K562 (cell line): ENCODE results near the gene SUPT3H. TPM values are rescaled to one million over a fixed set of nuclear protein-coding genes. Genes with fewer than 3 reads are reported as not detected.

Source experiments
- ATAC-seq: fragments of 200-7000 bp; cut with Tn5 transposase; 3 replicates; pipeline ENCODE4 v1.9.1; 2020; ENCODE audit warnings: moderate library complexity
- BruUV-seq: library from RNA; stranded (reverse); fragments of 400-500 nt; replicated peaks from 2 replicates; lab custom pipeline; 2021; lab: Mats Ljungman, UMichigan
- CTCF ChIA-PET: fragments of 300-600 bp; formaldehyde crosslinking; extraction: SDS; loops from one replicate; lab custom pipeline; 2021; ENCODE audit warnings: low intra/inter-chr PET ratio; lab: Yijun Ruan, JAX
- POLR2A ChIA-PET: fragments of 300-600, 350-650 bp; sonication (Branson Sonifier 250); formaldehyde crosslinking; extraction: SDS; loops from one replicate; lab custom pipeline; 2021; ENCODE audit warnings: antibody characterized with exemption, inconsistent platforms; lab: Yijun Ruan, JAX
- DNase-seq, 4 experiments: peaks; one replicate each; pipeline versions ENCODE4 v3.0.0 to v3.0.0-alpha.2; 2011 to 2018; ENCODE audit warnings: low spot score in 3 of 4, mixed read lengths in 3 of 4; ENCODE audit errors: extremely low read depth in 1 of 4
- FAIRE-seq: peaks from 2 replicates; lab custom pipeline; 2011; peaks lifted over from hg19 to GRCh38; lab: Jason Lieb, UNC
- H2AFZ ChIP-seq: 2 replicates; pipeline ENCODE4 v1.6.0; 2011; ENCODE audit warnings: low read depth, low read length, control low read depth, inconsistent platforms
- H3K27ac ChIP-seq: fragments of 200-600 bp; 3 replicates; pipeline ENCODE4 v1.8.0; 2011; ENCODE audit warnings: low read depth, mild to moderate bottlenecking, control low read depth, inconsistent platforms, low read length, moderate library complexity, mixed read lengths; ENCODE audit errors: extremely low read depth
- H3K27me3 ChIP-seq, 2 experiments: fragments of 300-600 bp in 1 of 2; 2 replicates in 1 of 2; 3 replicates in 1 of 2; pipeline versions ENCODE4 v1.6.0 to v1.8.0; 2011; ENCODE audit warnings: inconsistent platforms in 2 of 2, low read length in 2 of 2, mild to moderate bottlenecking in 1 of 2, mixed read lengths in 1 of 2, moderate library complexity in 1 of 2; ENCODE audit not compliant: control insufficient read depth in 2 of 2, insufficient read depth in 2 of 2
- H3K36me3 ChIP-seq: fragments of 300-600 bp; 3 replicates; pipeline ENCODE4 v1.8.0; 2011; ENCODE audit warnings: mild to moderate bottlenecking, low read length, inconsistent platforms; ENCODE audit not compliant: control insufficient read depth, insufficient read depth
- H3K4me1 ChIP-seq, 2 experiments: fragments of 200-600 bp in 1 of 2; replicated peaks in 1 of 2; 2 replicates in 1 of 2; 3 replicates in 1 of 2; pipeline versions ENCODE4 v1.5.1 to v1.8.0; 2011; ENCODE audit warnings: inconsistent platforms in 2 of 2, low read length in 2 of 2, mild to moderate bottlenecking in 1 of 2, mixed read lengths in 1 of 2, moderate library complexity in 1 of 2; ENCODE audit not compliant: control insufficient read depth in 2 of 2, insufficient read depth in 2 of 2
- H3K4me2 ChIP-seq: 2 replicates; pipeline ENCODE4 v1.6.1; 2011; ENCODE audit warnings: low read length, control low read depth, inconsistent platforms, mixed read lengths; ENCODE audit not compliant: insufficient read depth
- H3K4me3 ChIP-seq: fragments of 200-600 bp; sonication (generic), shearing (Covaris generic); 2 replicates; pipeline ENCODE4 v1.5.1; 2016; ENCODE audit warnings: control low read depth, inconsistent platforms
- H3K79me2 ChIP-seq: fragments of 200-600 bp; 3 replicates; pipeline ENCODE4 v1.8.0; 2011; ENCODE audit warnings: low read length, inconsistent platforms; ENCODE audit not compliant: control insufficient read depth, insufficient read depth
- H3K9ac ChIP-seq, 2 experiments: 2 replicates each; pipeline versions ENCODE4 v1.6.0 to v1.6.1; 2011; ENCODE audit warnings: low read depth in 2 of 2, low read length in 2 of 2, control low read depth in 1 of 2, inconsistent platforms in 1 of 2, mild to moderate bottlenecking in 1 of 2, mixed read lengths in 1 of 2; ENCODE audit not compliant: insufficient read depth in 1 of 2
- H3K9me1 ChIP-seq: one replicate; pipeline ENCODE4 v1.6.0; 2011; ENCODE audit warnings: inconsistent platforms, mild to moderate bottlenecking, low read length, moderate library complexity; ENCODE audit not compliant: control insufficient read depth, insufficient read depth
- H3K9me3 ChIP-seq: replicated peaks from 2 replicates; pipeline ENCODE4 v1.5.1; 2011; ENCODE audit warnings: low read depth, low read length, inconsistent platforms; ENCODE audit not compliant: control insufficient read depth, insufficient read depth
- H4K20me1 ChIP-seq: replicated peaks from 2 replicates; pipeline ENCODE4 v1.6.1; 2011; ENCODE audit warnings: low read length, inconsistent platforms, mixed read lengths; ENCODE audit not compliant: control insufficient read depth, insufficient read depth
- DPF2 ChIP-seq: fragments of 450-650 bp; IDR thresholded peaks from 2 replicates; pipeline ENCODE4 v1.6.1; 2016
- ELF1 ChIP-seq: fragments of 200-800 bp; sonication (Bioruptor generic); IDR thresholded peaks from 2 replicates; pipeline ENCODE4 v1.6.1; 2016; ENCODE audit warnings: missing genetic modification characterization, missing compliant biosample characterization
- MEF2D ChIP-seq: conservative IDR thresholded peaks from 2 replicates; pipeline ENCODE4 v1.6.1; 2016; ENCODE audit warnings: low read depth, missing genetic modification characterization, missing compliant biosample characterization
- NONO ChIP-seq, 2 experiments: fragments of 200-400 bp in 1 of 2; fragments of 450-650 bp in 1 of 2; formaldehyde crosslinking in 1 of 2; IDR thresholded peaks; 2 replicates each; pipeline ENCODE4 v1.6.1; 2017; ENCODE audit warnings: low read depth in 2 of 2, mild to moderate bottlenecking in 2 of 2, moderate library complexity in 2 of 2, low read length in 1 of 2
- PHB ChIP-seq: fragments of 250-450 bp; sonication (Bioruptor Pico); IDR thresholded peaks from 2 replicates; pipeline ENCODE4 v1.5.0; 2021
- XRCC3 ChIP-seq: fragments of 450-650 bp; IDR thresholded peaks from 2 replicates; pipeline ENCODE4 v1.6.1; 2017; ENCODE audit warnings: mild to moderate bottlenecking, moderate library complexity
- WGBS: fragments of 100-300 bp; shearing (Covaris generic); methylation state at CpG from one replicate; pipeline ENCODE4 v1.1.6; 2016; ENCODE audit warnings: low coverage, mixed read lengths; ENCODE audit not compliant: insufficient coverage; ENCODE audit errors: missing lambda C conversion rate; 5-methylcytosine and 5-hydroxymethylcytosine counted together
- in situ Hi-C: fragments of 300-500 bp; cut with MboI; formaldehyde crosslinking; loops from 4 replicates; pipeline ENCODE4 v1.15.0; 2018; ENCODE audit warnings: inconsistent platforms, mixed read lengths
- intact Hi-C: fragments of 100-400 bp; cut with micrococcal nuclease; formaldehyde crosslinking; loops from 2 replicates; pipeline ENCODE4 v1.14.2; 2022
- polyA plus RNA-seq, 8 experiments: library from polyadenylated mRNA; depleted of rRNA in 4 of 8; stranded (reverse) in 5 of 8; unstranded in 3 of 8; fragments of >200 nt; fragmentation: Nextera tagmentation in 2 of 8; fragmentation: Illumina TruSeq in 1 of 8; extraction: Ambion mirVana in 2 of 8; extraction: Trizol in 1 of 8; gene quantifications; 2 replicates each; pipeline versions ENCODE4 v1.2.1 to v1.2.3, GENCODE V29; 2011 to 2014; ENCODE audit warnings: inconsistent platforms in 1 of 8, missing spikeins in 1 of 8
- total RNA-seq, 7 experiments: library from RNA; depleted of rRNA in 6 of 7; stranded (reverse); fragments of >200 nt in 6 of 7; fragmentation: Illumina TruSeq in 2 of 7; extraction: Trizol in 2 of 7; gene quantifications; 2 replicates each; pipeline versions ENCODE4 v1.2.1 to v1.2.3, GENCODE V29; 2011 to 2021; ENCODE audit warnings: low replicate concordance in 1 of 7
- TF ChIP-seq, protein P1 (sequence below): fragments of 450-650 bp; IDR thresholded peaks from 2 replicates; pipeline ENCODE4 v1.6.1; 2016; ENCODE audit warnings: mild to moderate bottlenecking
- TF ChIP-seq, protein P2 (sequence below): sonication (generic); formaldehyde crosslinking; IDR thresholded peaks from 2 replicates; pipeline ENCODE4 v1.5.0; 2020; ENCODE audit warnings: missing genetic modification reagents
- TF ChIP-seq, protein P3 (sequence below): fragments of 250-450 bp; sonication (Bioruptor Pico); IDR thresholded peaks from 2 replicates; pipeline ENCODE4 v1.8.0; 2022; ENCODE audit warnings: moderate library complexity, mild to moderate bottlenecking, inconsistent platforms
- TF ChIP-seq, protein P4 (sequence below): fragments of 200-800 bp; sonication (Bioruptor generic); IDR thresholded peaks from 2 replicates; pipeline ENCODE4 v1.6.1; 2016; ENCODE audit warnings: missing genetic modification characterization, missing compliant biosample characterization
- TF ChIP-seq, protein P5 (sequence below), 2 experiments: IDR thresholded peaks; 2 replicates each; pipeline ENCODE4 v1.6.1; 2011; ENCODE audit warnings: borderline replicate concordance in 1 of 2, control low read depth in 1 of 2, low read depth in 1 of 2, low read length in 1 of 2, mild to moderate bottlenecking in 1 of 2, mixed read lengths in 1 of 2, moderate library complexity in 1 of 2; ENCODE audit not compliant: insufficient read depth in 1 of 2, insufficient read length in 1 of 2, poor library complexity in 1 of 2, severe bottlenecking in 1 of 2; ENCODE audit errors: extremely low read depth in 1 of 2

Gene SUPT3H
- total and polyA plus RNA-seq, 9 of the 15 experiments (the other 6 are each of a cell fraction or from before 2014, with no cell fraction given): 7.2 to 16.3 (median 11.9) TPM

DNA sequence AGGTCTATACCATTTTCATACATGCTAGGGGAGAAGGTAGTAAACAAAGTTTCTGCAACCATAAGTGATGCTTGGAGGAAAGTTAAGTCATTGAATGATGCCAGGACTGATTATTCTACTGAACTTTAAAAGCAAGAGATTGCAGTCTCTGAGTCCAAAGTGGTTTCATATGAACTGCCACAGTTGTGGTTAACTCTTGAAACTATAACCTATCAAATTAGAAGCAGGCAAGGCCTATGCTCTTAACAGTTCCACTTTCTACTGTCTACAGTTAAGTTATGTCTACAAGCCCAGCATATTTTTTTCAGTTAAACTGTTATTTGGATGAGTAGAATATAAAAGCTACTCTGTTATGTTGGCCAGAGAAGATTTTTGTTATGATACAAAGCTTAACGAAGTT is 376.1 kb downstream of the SUPT3H start:
- BruUV-seq: no TSS peak
- Histone ChIP-seq H3K9me3 (no peaks in the 10 kb centered on the region), H3K4me1 (no peaks in the 10 kb centered on the region), H3K4me3 (no peak overlapping the region), H3K9me1 (no peaks in the 10 kb centered on the region), H3K27ac (no peak overlapping the region), H3K79me2 (no peaks in the 10 kb centered on the region), H3K4me2 (no peak overlapping the region), H3K9ac (no peak overlapping the region), H3K36me3 (no peaks in the 10 kb centered on the region), H2AFZ (no peak overlapping the region), H3K27me3 (no peaks in the 10 kb centered on the region), H4K20me1 (no peaks in the 10 kb centered on the region)
- 0% methylated on average over 1 of the region's 1 CpG for WGBS
- ATAC-seq (no peak), DNase-seq (no peak), FAIRE-seq (no peak)
- intact Hi-C loops: no loop called here
- POLR2A ChIA-PET: interaction anchor here (1.5 kb wide), 1 partner anchor 10 kb away, joined by 3 read pairs; no protein-coding TSS in a partner anchor
- in situ Hi-C loops: no loop called here
- CTCF ChIA-PET: no interaction called here
- no peak for TF ChIP-seq ELF1
- TF ChIP-seq, protein P1, sequence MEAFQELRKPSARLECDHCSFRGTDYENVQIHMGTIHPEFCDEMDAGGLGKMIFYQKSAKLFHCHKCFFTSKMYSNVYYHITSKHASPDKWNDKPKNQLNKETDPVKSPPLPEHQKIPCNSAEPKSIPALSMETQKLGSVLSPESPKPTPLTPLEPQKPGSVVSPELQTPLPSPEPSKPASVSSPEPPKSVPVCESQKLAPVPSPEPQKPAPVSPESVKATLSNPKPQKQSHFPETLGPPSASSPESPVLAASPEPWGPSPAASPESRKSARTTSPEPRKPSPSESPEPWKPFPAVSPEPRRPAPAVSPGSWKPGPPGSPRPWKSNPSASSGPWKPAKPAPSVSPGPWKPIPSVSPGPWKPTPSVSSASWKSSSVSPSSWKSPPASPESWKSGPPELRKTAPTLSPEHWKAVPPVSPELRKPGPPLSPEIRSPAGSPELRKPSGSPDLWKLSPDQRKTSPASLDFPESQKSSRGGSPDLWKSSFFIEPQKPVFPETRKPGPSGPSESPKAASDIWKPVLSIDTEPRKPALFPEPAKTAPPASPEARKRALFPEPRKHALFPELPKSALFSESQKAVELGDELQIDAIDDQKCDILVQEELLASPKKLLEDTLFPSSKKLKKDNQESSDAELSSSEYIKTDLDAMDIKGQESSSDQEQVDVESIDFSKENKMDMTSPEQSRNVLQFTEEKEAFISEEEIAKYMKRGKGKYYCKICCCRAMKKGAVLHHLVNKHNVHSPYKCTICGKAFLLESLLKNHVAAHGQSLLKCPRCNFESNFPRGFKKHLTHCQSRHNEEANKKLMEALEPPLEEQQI: no peak
- TF ChIP-seq, protein P2, sequence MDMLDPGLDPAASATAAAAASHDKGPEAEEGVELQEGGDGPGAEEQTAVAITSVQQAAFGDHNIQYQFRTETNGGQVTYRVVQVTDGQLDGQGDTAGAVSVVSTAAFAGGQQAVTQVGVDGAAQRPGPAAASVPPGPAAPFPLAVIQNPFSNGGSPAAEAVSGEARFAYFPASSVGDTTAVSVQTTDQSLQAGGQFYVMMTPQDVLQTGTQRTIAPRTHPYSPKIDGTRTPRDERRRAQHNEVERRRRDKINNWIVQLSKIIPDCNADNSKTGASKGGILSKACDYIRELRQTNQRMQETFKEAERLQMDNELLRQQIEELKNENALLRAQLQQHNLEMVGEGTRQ (CRISPR knock-in tag): no peak
- TF ChIP-seq XRCC3: no peak
- TF ChIP-seq PHB (CRISPR knock-in tag): no peak
- TF ChIP-seq, protein P3, sequence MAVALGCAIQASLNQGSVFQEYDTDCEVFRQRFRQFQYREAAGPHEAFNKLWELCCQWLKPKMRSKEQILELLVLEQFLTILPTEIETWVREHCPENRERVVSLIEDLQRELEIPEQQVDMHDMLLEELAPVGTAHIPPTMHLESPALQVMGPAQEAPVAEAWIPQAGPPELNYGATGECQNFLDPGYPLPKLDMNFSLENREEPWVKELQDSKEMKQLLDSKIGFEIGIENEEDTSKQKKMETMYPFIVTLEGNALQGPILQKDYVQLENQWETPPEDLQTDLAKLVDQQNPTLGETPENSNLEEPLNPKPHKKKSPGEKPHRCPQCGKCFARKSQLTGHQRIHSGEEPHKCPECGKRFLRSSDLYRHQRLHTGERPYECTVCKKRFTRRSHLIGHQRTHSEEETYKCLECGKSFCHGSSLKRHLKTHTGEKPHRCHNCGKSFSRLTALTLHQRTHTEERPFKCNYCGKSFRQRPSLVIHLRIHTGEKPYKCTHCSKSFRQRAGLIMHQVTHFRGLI (CRISPR knock-in tag): no peak
- no peak for TF ChIP-seq DPF2
- TF ChIP-seq, protein P4, sequence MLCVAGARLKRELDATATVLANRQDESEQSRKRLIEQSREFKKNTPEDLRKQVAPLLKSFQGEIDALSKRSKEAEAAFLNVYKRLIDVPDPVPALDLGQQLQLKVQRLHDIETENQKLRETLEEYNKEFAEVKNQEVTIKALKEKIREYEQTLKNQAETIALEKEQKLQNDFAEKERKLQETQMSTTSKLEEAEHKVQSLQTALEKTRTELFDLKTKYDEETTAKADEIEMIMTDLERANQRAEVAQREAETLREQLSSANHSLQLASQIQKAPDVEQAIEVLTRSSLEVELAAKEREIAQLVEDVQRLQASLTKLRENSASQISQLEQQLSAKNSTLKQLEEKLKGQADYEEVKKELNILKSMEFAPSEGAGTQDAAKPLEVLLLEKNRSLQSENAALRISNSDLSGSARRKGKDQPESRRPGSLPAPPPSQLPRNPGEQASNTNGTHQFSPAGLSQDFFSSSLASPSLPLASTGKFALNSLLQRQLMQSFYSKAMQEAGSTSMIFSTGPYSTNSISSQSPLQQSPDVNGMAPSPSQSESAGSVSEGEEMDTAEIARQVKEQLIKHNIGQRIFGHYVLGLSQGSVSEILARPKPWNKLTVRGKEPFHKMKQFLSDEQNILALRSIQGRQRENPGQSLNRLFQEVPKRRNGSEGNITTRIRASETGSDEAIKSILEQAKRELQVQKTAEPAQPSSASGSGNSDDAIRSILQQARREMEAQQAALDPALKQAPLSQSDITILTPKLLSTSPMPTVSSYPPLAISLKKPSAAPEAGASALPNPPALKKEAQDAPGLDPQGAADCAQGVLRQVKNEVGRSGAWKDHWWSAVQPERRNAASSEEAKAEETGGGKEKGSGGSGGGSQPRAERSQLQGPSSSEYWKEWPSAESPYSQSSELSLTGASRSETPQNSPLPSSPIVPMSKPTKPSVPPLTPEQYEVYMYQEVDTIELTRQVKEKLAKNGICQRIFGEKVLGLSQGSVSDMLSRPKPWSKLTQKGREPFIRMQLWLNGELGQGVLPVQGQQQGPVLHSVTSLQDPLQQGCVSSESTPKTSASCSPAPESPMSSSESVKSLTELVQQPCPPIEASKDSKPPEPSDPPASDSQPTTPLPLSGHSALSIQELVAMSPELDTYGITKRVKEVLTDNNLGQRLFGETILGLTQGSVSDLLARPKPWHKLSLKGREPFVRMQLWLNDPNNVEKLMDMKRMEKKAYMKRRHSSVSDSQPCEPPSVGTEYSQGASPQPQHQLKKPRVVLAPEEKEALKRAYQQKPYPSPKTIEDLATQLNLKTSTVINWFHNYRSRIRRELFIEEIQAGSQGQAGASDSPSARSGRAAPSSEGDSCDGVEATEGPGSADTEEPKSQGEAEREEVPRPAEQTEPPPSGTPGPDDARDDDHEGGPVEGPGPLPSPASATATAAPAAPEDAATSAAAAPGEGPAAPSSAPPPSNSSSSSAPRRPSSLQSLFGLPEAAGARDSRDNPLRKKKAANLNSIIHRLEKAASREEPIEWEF (CRISPR knock-in tag): no peak
- TF ChIP-seq NONO (IDR thresholded peaks at IDR 0.05; ENCODE audit: low read depth in 2 of 2, low read length in 1 of 2): no peak
- TF ChIP-seq, protein P5, sequence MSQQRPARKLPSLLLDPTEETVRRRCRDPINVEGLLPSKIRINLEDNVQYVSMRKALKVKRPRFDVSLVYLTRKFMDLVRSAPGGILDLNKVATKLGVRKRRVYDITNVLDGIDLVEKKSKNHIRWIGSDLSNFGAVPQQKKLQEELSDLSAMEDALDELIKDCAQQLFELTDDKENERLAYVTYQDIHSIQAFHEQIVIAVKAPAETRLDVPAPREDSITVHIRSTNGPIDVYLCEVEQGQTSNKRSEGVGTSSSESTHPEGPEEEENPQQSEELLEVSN (IDR thresholded peaks at IDR 0.05; ENCODE audit: borderline replicate concordance in 1 of 2, extremely low read depth in 1 of 2, insufficient read depth in 1 of 2, insufficient read length in 1 of 2, low read depth in 1 of 2, low read length in 1 of 2, poor library complexity in 1 of 2, severe bottlenecking in 1 of 2): no peak
- no peak for TF ChIP-seq MEF2D
